ENCODE measurements around the gene CD40.
A peak's percentile ranks its signal among the peaks of the same experiment; 100 is the strongest.

CD40 gene

DNA sequence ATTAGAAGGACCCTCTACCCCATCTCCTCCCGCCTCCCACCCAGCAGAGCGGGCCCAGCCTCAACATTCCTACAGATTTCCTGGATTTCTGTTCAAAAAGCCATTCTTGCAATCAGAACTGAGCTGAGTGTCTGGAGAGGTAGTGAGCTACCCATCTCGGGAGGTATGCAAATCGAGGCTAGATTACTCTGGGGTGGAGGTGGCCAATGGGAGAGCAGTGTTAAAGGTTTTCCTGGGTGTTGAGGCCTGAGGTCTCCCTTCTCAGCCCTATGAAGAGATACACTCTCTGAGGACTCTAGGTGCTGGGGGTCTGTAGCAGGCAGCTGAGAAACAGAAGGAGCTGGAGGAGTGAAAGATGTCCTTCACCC lies 57.0 kb downstream of the CD40 start:
- no peak for DNase-seq

DNA sequence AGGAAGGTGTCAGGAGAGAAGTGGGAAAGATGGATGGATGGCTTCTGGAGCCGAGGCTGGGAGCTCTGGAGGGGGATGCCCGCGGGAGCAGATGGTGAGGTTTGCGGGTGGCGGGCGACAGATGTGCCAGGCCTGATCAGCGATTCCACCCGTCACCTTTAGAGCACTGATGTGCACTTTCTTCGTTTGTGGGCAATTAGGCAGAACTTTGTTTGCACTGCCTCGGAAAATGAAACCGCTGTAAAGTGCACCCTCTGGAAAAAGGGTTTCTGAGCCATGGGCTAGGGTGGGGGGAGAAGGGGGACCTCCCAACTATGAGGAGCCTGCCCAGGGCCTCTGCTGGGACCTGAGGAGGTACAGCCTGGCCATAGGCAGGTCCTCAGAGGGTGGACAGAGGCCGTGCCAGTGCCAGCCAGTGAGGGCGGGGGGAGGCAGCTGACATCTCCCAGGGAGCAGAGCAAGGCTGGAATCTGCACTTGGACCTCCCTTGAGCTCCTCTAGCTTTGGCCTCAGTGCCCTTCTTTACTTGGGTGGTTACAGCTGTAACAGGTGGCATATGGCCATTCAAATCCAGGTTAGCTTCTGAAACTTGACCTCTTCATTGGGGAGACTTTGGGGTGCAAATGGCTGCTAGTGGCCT lies 58.7 kb downstream of the CD40 start:
- DNase-seq = peak in 1 of 2 experiments; percentile 36

DNA sequence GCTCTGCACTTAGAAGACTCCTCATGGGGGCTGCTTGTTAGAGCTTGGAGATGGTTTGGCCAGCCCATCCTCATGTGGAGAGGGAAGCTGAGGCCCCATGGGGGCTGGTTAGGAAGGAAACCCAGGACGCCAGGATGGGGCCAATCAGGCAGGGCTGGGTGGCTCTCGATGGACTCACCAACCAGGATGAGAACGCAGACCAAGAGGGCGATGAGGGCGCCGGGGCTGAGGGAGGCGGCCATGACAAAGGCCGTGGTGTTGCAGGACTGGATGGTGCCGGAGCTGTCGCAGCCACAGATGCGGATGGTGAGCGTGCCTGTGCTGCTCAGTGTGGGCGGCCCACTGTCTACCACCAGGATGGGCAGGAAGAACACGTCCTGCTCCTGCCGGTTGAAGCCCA lies 59.7 kb downstream of the CD40 start:
- no peak for DNase-seq

DNA sequence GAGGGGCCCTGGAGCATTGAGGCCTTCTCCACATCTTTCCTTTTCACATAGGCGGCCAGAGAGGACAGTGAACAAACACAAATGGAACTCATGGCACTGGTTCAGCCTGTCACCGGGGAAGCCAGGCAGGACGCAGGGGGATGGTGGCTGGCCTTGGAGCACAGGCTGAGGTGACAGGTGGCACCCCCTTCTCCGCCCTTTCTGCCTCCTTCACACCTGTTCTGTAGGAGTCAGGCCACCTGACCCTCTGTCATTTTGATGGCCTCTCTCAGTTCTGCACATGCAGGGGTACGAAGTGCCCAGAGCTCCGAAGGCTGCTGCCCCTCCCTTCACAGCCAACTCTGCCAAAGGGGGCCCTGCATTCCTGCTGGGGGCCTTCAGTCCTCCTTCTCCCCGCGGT lies 60.8 kb downstream of the CD40 start:
- no peak for DNase-seq

Measured in NCI-H2081 (cell line).